C4-2B (cell line): ENCODE data around the gene HECTD1.
"Not testable (repeated sequence)": the region's sequence is repeated elsewhere in the genome, so short reads cannot be mapped to it uniquely, and the experiment has no call there.

Source experiments
- CTCF ChIP-seq: fragments of 450-650 bp; conservative IDR thresholded peaks from 2 replicates; pipeline ENCODE4 v1.5.1; 2017; ENCODE audit warnings: mild to moderate bottlenecking
- ZFX ChIP-seq: fragments of 450-650 bp; IDR thresholded peaks from 2 replicates; pipeline ENCODE4 v1.6.1; 2017

- not testable (repeated sequence) for TF ChIP-seq CTCF, ZFX
Measured at GRCh38 chr14:31242161-31242940, 34.8 kb upstream of the HECTD1 start.
